Upper lobe of right lung (tissue), 1 donor: Measurements from ENCODE around the gene IFI27L2. TPM values are rescaled to one million over a fixed set of nuclear protein-coding genes. Genes with fewer than 3 reads are reported as not detected.

ENCODE experiments used
- ATAC-seq: fragments of 200-7000 bp; cut with Tn5 transposase; one replicate; pipeline ENCODE4 v1.9.1; 2020; ENCODE audit warnings: mild to moderate bottlenecking, moderate library complexity
- DNase-seq: peaks from one replicate; pipeline ENCODE4 v3.0.0-alpha.2; 2020
- H3K27ac ChIP-seq: fragments of 200-600 bp; one replicate; pipeline ENCODE4 v1.8.0; 2022
- H3K27me3 ChIP-seq: fragments of 200-600 bp; one replicate; pipeline ENCODE4 v1.8.0; 2022; ENCODE audit warnings: mild to moderate bottlenecking
- H3K36me3 ChIP-seq: fragments of 200-600 bp; one replicate; pipeline ENCODE4 v1.8.0; 2022
- H3K4me1 ChIP-seq: fragments of 200-600 bp; one replicate; pipeline ENCODE4 v1.8.0; 2022
- H3K4me3 ChIP-seq: fragments of 200-600 bp; one replicate; pipeline ENCODE4 v1.8.0; 2022; ENCODE audit warnings: mild to moderate bottlenecking
- H3K9me3 ChIP-seq: fragments of 200-600 bp; one replicate; pipeline ENCODE4 v1.8.0; 2022
- CTCF ChIP-seq: fragments of 200-600 bp; IDR thresholded peaks from one replicate; pipeline ENCODE4 v1.8.0; 2022; ENCODE audit warnings: antibody characterized with exemption
- intact Hi-C: fragments of 100-400 bp; cut with DNase I; formaldehyde crosslinking; loops from one replicate; pipeline ENCODE4 v1.11.0; 2022
- total RNA-seq: library from RNA; stranded (reverse); fragmentation: NEBNext Ultra II Directional; extraction: Animal tissue kit (Norgen Biotek cat#: 25700); gene quantifications from one replicate; pipeline ENCODE4 v1.2.1, GENCODE V29; 2021
- donor health status: DM: no; HTN: yes; CAD: no; lungs with severe emphysema.

IFI27L2 gene
- total RNA-seq, 1 donor from 2014 or later, result 32.4 TPM

- H3K4me3 ChIP-seq, result no peak overlapping the region
- no peaks in the 10 kb centered on the region for H3K4me1 ChIP-seq
- H3K27ac ChIP-seq, result no peak overlapping the region
- ATAC-seq (no peak), DNase-seq (no peak)
- H3K27me3 ChIP-seq, result no peaks in the 10 kb centered on the region
- TF ChIP-seq CTCF, result no peak
- intact Hi-C loops, result no loop called here
- no peaks in the 10 kb centered on the region for H3K9me3 ChIP-seq
- no peaks in the 10 kb centered on the region for H3K36me3 ChIP-seq
Measured at GRCh38 chr14:94142247-94142646, 12.8 kb upstream of the IFI27L2 start.

- Histone ChIP-seq H3K36me3 (no peaks in the 10 kb centered on the region), H3K27me3 (no peaks in the 10 kb centered on the region), H3K4me3 (no peak overlapping the region), H3K4me1 (no peaks in the 10 kb centered on the region), H3K9me3 (no peaks in the 10 kb centered on the region), H3K27ac (no peak overlapping the region)
- no peak for TF ChIP-seq CTCF
- DNase-seq (no peak), ATAC-seq (no peak)
- intact Hi-C loops, result loop anchor here (5.0 kb wide), 1 partner anchor 97 kb away; no protein-coding TSS in a partner anchor
Measured at GRCh38 chr14:94139421-94139820, 10.0 kb upstream of the IFI27L2 start.

GRCh38 chr14:94139006-94139405, 9.6 kb upstream of the IFI27L2 start:
- no peak overlapping the region for H3K4me3 ChIP-seq
- no peak for ATAC-seq
- intact Hi-C loops, result loop anchor here (5.0 kb wide), 1 partner anchor 97 kb away; no protein-coding TSS in a partner anchor
- no peak overlapping the region for H3K27ac ChIP-seq
- H3K27me3 ChIP-seq, result no peaks in the 10 kb centered on the region
- no peaks in the 10 kb centered on the region for H3K36me3 ChIP-seq
- DNase-seq, result no peak
- TF ChIP-seq CTCF, result no peak
- H3K9me3 ChIP-seq, result no peaks in the 10 kb centered on the region
- H3K4me1 ChIP-seq, result no peaks in the 10 kb centered on the region

DNA sequence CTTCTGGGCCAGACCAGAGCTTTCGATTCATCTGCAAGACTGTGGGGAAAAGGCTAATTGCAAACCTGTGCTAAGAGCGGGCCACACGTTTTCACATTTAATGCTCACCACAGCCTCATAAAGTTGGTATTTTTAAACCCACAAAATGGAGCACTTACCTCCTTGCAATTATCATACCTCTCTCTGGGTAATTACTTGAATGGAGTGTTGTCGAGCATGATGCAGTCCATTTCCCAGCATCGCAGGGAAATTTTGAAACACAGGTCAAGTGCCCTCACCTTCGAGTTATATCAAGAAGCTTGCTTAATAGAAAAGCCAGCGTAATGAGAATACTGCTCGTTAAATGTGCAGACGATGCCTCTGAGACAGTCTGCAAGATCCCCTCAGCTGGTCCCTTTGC, 8.8 kb upstream of the IFI27L2 start:
- ATAC-seq, result peak; percentile 49
- intact Hi-C loops, result loop anchor here (5.0 kb wide), 1 partner anchor 96 kb away; no protein-coding TSS in a partner anchor
- H3K4me1 ChIP-seq, result no peaks in the 10 kb centered on the region
- H3K4me3 ChIP-seq, result no peak overlapping the region
- no peak for TF ChIP-seq CTCF
- no peaks in the 10 kb centered on the region for H3K27me3 ChIP-seq
- H3K9me3 ChIP-seq, result no peaks in the 10 kb centered on the region
- no peaks in the 10 kb centered on the region for H3K36me3 ChIP-seq
- no peak overlapping the region for H3K27ac ChIP-seq
- no peak for DNase-seq

- intact Hi-C loops, result loop anchor here (5.0 kb wide), 1 partner anchor 94 kb away; no protein-coding TSS in a partner anchor
- H3K36me3 ChIP-seq, result no peaks in the 10 kb centered on the region
- no peaks in the 10 kb centered on the region for H3K4me1 ChIP-seq
- H3K27ac ChIP-seq, result no peak overlapping the region
- no peak overlapping the region for H3K4me3 ChIP-seq
- DNase-seq (peak; percentile 92), ATAC-seq (peak; percentile 97)
- H3K9me3 ChIP-seq, result no peaks in the 10 kb centered on the region
- H3K27me3 ChIP-seq, result no peaks in the 10 kb centered on the region
- TF ChIP-seq CTCF, result peak; percentile 99
Measured at GRCh38 chr14:94136575-94137331, 7.3 kb upstream of the IFI27L2 start.
